Adipose tissue (tissue), 3 donors: ENCODE data around the gene STARD9. TPM values are rescaled to one million over a fixed set of nuclear protein-coding genes. Genes with fewer than 3 reads are reported as not detected.
"Not testable (repeated sequence)": the region's sequence is repeated elsewhere in the genome, so short reads cannot be mapped to it uniquely, and the experiment has no call there.

Source experiments
- H3K27ac ChIP-seq: one replicate; pipeline ENCODE4 v1.5.1; 2013; ENCODE audit warnings: low read depth, low read length
- WGBS, 3 donors: extraction: QIAGEN DNeasy Blood & Tissue Kit; methylation state at CpG; one replicate each; pipeline ENCODE4 v1.1.7; 2013; 5-methylcytosine and 5-hydroxymethylcytosine counted together
- polyA plus RNA-seq, 3 donors: library from polyadenylated mRNA; stranded (reverse); fragments of 200-250 nt; gene quantifications; one replicate each; pipeline ENCODE4 v1.2.3, GENCODE V29; 2013
- donor health status: healthy with polysubstance abuse.
- donor health status: Bipolar disorder and iron deficiency.
- donor health status: healthy.

STARD9 gene
- polyA plus RNA-seq, 3 donors: 0.78 to 15.0 (median 3.8) TPM

DNA sequence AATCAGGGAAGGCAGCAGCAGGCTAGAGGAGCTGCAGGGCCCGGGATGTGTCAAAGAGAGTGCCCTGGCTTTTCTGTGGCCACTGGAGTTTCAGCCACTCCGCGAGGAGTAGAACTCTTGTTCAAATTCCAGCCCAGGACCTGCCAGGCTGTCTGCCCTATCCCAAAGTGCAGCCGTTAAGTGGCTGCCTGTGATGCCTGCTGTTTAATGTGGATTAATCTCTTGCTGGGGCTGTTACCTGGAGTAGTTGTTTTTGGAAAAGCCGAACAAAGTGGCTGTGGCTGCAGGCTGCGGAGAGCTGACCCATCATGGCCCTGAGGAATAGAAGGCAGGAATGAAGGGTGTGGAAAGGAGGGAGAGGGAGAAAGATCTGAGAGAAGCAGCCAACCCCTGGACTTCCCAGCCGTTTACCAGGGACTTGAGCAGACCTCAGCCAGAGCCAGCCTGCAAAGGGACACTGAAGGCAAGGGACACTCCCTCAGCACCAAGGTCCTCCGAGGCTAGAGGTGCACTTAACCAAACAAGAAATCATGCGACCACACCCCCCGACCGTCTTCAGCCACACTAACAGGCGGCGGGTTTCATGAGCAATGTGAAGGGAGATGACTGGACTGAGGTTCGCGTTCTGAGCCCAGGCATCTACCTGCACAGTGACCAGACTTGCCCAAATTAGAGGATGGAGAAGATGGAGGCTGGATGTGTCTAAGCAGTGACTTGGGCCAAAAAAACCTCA is 156.9 kb downstream of the STARD9 start:
- no peak overlapping the region for H3K27ac ChIP-seq
- WGBS, 3 donors: 86 to 90% (median 88%) methylated on average over 15 of the region's 15 CpGs

- H3K27ac ChIP-seq: no peak overlapping the region
- 93 to 96% (median 93%) methylated on average over 10 to 11 of the region's 11 CpGs for WGBS, 3 donors
These were observed 157.6 kb downstream of the STARD9 start for GRCh38 chr15:42733027-42733426.

- WGBS, 3 donors: 57 to 96% (median 93%) methylated on average over 6 of the region's 6 CpGs
- no peak overlapping the region for H3K27ac ChIP-seq
These were observed 158.8 kb downstream of the STARD9 start for GRCh38 chr15:42734076-42734672.

DNA sequence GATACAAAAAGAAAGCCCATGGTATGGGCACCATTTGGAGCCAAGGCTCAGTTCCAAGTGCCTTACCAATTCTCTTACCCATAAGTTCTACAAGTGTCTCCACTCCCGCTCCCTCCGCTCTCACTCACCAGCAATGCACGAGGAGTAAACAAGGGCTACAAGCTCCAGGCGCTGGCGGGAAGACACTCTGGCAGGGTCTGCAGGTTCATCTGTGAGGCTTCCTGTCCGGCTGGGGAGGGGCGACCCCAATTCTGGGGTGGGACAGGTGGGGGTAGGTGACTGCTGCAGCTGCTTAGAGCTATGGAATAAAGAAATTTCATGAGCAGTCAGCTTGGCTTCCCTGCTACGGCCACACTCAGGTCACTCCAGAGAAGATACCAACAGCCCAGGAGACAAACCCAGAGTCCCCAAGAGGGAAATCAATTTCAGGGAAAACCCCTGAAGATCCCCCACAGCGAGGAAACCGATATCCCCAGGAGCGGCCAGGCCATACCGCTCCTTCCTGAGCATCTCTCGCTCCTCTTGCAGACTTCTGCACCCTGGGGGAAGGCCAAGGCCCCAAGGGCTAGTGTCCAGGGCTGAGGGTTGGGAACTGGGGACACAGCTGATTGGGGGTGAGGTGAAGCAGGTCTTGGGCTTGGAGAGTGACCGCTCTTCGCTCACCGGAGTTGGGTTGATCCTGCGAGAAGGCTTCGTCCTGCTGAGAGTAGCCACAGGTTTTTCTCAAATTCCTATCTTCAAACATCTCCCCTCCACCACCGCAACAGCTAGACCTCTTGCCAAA is 160.2 kb downstream of the STARD9 start:
- 83 to 87% (median 86%) methylated on average over 19 of the region's 19 CpGs for WGBS, 3 donors
- H3K27ac ChIP-seq: no peak overlapping the region

- H3K27ac ChIP-seq: no peak overlapping the region
- 1 to 2% (median 2%) methylated on average over 28 to 55 of the region's 55 CpGs for WGBS, 3 donors
These were observed 160.9 kb downstream of the STARD9 start for GRCh38 chr15:42736178-42736792.

DNA sequence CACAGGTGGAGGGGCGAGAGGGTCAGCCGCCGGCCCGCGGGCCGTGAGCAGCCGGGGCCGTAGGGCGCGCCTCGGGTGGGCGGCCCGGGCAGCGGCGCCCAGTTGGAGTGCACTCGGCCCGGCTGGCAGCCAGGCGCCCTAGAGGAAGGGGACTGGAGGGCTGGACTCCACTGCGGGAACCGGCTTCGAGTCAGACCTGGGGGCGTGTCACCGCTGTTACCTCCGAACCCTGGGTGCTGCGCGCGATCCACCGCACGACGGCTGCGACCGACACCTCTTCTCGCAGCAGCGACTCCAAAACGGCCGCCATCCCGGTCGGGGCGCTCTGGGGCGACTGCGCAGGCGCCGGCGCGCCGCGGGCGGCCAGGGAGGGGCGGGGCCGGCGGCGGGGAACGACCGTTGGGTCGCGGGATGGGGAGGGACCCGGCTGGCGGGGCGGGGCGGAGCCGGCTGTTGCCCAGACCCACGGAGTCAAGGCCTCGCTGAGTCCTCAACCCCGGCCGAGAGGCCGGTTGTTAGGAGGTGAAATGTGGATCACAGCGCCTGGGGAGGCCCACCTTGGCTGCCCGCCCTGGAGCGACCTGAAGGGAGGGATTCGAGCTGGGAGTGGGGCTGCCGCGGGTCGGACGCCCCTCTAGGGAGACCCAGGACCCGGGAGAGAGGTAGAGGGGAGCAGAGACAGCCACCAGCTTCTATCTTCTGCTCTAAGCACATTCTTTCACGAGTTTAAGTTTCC is 161.6 kb downstream of the STARD9 start, which contains the start of gene CDAN1:
TSS of gene CDAN1 (minus strand) at position 336 of the 736 bp plus-strand sequence. CDS start at position 310, 26 bp downstream.
- 0 to 1% (median 1%) methylated on average over 62 to 76 of the region's 76 CpGs for WGBS, 3 donors
- no peak within 1 kb of the TSS for H3K27ac ChIP-seq

GRCh38 chr15:42737529-42738328 is 162.3 kb downstream of the STARD9 start:
- H3K27ac ChIP-seq: no peak overlapping the region
- 71 to 83% (median 75%) methylated on average over 21 of the region's 21 CpGs for WGBS, 3 donors

- 76 to 88% (median 86%) methylated on average over 2 of the region's 2 CpGs for WGBS, 3 donors
- H3K27ac ChIP-seq: no peak overlapping the region
These were observed 166.3 kb downstream of the STARD9 start for GRCh38 chr15:42741710-42742109.

DNA sequence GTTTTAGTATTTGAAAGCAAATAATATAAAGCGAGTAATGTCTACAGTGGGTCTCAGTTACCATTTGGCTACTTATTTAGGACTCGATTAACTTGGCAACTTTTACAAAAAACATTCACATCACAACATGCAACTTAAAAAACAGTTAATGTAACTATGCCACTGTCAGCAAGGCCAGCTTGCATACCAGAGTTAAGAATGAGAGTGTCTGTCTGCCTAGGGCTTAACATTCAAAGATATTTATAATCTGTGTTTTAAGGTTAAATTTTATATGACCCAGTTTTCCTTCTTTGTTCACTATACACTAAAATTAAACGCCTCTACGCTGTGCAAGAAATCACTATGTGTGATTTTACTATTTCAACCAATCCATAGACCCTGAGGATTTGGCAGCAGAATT is 166.7 kb downstream of the STARD9 start:
- no peak overlapping the region for H3K27ac ChIP-seq
- WGBS, 3 donors: 93 to 95% (median 94%) methylated on average over 4 of the region's 4 CpGs

DNA sequence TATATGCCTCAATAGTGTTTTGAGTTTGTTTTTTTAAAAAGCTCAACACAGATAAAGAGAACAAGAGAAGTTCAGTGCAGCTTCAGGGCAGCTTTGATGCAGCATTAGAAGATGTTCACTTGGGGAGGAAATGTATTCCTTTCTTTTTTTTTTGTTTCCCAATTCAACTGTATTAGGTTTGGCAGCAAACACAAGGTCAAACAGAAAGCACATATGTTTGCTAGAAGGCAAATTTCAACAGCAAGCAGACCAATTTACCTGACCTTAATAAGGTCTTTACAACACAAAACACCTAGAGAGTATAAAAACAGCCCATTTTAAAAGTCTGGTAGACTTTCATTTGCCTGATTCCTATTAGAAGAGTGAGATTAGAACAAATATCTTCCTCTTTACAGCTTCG is 168.8 kb downstream of the STARD9 start:
- no peak overlapping the region for H3K27ac ChIP-seq
- WGBS, 3 donors: 81 to 97% (median 97%) methylated on average over 1 of the region's 1 CpG

GRCh38 chr15:42749266-42749665 is 173.9 kb downstream of the STARD9 start:
- 93 to 95% (median 95%) methylated on average over 1 of the region's 1 CpG for WGBS, 3 donors
- H3K27ac ChIP-seq: no peak overlapping the region

DNA sequence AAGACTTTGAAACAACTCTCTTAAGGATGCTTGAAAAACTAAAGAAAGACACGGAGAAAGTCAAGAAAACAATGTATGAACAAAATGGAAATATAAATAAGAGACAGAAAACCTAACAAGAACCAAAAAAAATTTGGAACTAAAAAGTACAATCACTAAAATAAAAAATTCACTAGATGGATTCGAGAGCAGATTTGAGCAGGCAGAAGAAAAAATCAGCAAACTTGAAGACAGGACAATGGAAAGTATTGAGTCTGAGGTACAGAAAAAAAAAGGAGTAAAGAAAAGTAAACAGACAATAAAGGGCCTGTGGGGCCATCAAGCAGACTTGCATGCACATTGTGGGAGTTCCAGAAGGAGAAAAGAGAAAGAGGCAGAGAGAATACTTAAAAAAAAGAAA is 174.9 kb downstream of the STARD9 start:
- WGBS, 3 donors: 97 to 100% (median 97%) methylated on average over 2 of the region's 2 CpGs
- no peak overlapping the region for H3K27ac ChIP-seq

DNA sequence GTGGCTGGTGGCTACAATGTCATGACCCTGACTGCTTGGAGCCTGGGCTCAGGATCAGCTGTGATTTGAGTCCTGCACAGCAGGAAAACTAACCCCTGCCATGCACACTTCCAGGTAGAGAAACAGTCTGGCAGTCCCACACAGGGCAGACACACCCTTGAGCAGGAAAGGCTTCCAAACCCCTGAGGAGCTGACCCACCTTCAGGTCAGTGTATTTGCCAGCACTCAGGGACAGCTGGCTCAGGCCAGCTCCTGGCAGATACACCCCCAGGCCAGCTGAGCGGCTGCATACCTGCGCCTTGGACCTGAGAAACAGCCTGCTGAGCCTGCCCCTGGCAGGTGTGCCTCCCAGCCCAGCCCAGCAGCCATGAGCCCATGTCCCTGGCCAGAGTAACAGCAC is 183.7 kb downstream of the STARD9 start:
- no peak overlapping the region for H3K27ac ChIP-seq
- 98 to 100% (median 100%) methylated on average over 2 of the region's 2 CpGs for WGBS, 3 donors

DNA sequence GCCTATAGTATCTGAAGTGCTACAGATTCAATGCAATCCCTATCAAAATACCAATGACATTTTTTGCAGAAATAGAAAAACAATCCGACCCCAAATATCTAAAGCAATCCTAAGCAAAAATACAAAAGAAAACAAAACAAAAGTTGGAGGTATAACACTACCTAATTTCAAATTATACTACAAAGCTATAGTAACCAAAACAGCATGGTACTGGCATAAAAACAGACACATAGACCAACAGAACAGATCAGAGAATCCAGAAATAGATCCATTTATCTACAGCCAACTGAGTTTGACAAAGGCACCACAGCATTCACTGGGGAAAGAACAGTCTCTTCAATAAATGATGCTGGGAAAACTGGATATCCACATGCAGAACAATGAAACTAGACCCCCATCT is 185.4 kb downstream of the STARD9 start:
- 90 to 96% (median 93%) methylated on average over 1 of the region's 1 CpG for WGBS, 3 donors
- H3K27ac ChIP-seq: no peak overlapping the region

DNA sequence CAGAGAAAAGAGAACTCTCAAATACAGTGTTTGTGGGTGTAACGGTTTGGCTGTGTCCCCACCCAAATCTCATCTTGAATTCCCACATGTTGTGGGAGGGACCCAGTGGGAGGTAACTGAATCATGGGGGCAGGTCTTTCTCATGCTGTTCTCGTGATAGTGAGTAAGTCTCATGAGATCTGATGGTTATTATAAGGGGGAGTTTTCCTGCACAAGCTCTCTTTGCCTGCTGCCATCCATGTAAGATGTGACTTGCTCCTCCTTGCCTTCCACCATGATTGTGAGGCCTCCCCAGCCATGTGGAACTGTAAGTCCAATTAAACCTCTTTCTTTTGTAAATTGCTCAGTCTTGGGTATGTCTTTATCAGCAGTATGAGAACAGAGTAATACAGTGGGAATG is 186.4 kb downstream of the STARD9 start:
- H3K27ac ChIP-seq: not testable (repeated sequence)
- 85 to 95% (median 91%) methylated on average over 2 of the region's 2 CpGs for WGBS, 3 donors

DNA sequence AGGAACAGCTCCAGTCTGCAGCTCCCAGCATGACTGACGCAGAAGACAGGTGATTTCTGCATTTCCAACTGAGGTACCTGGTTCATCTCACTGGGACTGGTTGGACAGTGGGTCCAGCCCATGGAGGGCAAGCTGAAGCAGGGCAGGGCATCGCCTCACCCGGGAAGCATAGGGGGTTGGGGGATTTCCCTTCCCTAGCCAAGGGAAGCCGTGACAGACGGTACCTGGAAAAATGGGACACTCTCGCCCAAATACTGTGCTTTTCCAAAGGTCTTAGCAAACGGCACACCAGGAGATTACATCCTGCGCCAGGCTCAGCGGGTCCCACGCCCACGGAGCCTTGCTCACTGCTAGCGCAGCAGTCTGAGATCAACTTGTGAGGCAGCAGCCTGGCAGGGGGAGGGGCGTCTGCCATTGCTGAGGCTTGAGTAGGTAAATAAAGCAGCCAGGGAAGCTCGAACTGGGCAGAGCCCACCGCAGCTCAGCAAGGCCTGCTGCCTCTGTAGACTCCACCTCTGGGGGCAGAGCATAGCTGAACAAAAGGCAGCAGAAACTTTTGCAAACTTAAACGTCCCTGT is 188.8 kb downstream of the STARD9 start:
- H3K27ac ChIP-seq: not testable (repeated sequence)
- WGBS, 3 donors: 80 to 89% (median 86%) methylated on average over 16 of the region's 16 CpGs

- H3K27ac ChIP-seq: not testable (repeated sequence)
- WGBS, 3 donors: 96 to 98% (median 98%) methylated on average over 4 of the region's 4 CpGs
These were observed 190.7 kb downstream of the STARD9 start for GRCh38 chr15:42766109-42766508.
